ENCODE measurements around the gene SPANXD.

SPANXD gene

DNA sequence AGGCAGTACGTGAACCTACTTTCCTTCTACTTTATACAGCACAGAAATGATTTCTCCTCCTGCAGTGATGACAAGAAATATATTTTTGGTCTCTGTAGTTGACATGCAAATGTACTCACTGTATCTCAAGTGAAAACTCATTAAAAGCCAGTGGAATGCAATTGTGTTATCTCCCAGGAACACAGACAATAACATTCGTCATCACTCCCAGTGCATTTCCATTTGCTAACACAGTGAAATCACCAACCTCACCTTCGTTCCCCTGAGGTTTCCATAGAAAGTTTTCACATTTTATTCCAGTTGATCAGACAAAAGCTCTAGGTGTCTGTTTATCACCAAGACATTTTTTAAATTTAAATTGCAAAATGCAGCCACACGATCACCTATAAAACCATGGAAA is 2.5 kb upstream of the SPANXD start:
- DNase-seq (ENCODE audit: low read depth): peak; percentile 1
- no peak overlapping the region for H3K4me3 ChIP-seq (ENCODE audit: control insufficient read depth, low read depth, low read length)
- TF ChIP-seq, protein P1, sequence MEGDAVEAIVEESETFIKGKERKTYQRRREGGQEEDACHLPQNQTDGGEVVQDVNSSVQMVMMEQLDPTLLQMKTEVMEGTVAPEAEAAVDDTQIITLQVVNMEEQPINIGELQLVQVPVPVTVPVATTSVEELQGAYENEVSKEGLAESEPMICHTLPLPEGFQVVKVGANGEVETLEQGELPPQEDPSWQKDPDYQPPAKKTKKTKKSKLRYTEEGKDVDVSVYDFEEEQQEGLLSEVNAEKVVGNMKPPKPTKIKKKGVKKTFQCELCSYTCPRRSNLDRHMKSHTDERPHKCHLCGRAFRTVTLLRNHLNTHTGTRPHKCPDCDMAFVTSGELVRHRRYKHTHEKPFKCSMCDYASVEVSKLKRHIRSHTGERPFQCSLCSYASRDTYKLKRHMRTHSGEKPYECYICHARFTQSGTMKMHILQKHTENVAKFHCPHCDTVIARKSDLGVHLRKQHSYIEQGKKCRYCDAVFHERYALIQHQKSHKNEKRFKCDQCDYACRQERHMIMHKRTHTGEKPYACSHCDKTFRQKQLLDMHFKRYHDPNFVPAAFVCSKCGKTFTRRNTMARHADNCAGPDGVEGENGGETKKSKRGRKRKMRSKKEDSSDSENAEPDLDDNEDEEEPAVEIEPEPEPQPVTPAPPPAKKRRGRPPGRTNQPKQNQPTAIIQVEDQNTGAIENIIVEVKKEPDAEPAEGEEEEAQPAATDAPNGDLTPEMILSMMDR (IDR thresholded peaks at IDR 0.05; ENCODE audit: control insufficient read depth, insufficient read depth, low read depth, low read length, missing control alignments): no peak

DNA sequence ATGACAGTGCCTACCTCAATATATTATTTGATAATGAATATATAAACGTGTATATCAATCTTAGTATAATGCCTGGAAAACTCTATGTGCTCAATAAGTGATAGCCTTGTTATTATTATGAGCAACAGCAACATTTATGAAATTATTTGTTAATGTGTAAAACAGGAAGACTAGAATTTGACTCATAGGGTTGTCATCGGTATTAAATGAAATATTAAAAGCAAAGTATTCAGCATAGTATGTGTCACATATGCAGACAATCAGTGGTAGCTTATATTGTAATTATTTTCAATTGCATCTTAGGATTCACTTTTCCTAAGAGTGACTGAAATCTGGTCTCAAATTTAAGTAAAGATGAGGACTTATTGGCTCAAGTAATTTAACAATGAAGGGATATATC is 24.6 kb downstream of the SPANXD start:
- TF ChIP-seq, protein P1 (IDR thresholded peaks at IDR 0.05; ENCODE audit: control insufficient read depth, insufficient read depth, low read depth, low read length, missing control alignments): no peak
- no peak overlapping the region for H3K4me3 ChIP-seq (ENCODE audit: control insufficient read depth, low read depth, low read length)
- DNase-seq (ENCODE audit: low read depth): no peak

DNA sequence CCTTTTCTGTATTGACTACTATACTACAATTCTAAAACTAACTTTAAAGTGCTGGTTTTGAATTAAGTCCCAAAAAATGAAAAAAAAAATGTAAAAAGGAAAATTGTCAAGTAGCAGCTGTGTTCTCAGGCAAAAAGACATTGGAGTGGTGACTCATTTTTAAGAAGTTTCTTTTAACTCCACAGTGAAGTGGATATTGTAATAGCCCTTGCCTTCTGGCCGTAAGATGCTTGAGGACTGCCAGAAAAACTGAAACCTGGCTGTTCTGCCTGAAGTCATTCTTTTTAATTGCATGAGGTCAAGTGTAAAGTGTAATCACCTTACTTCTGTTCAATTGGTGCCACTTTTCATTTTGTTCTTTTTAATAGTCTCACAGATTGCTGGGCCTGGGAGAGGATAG is 28.9 kb downstream of the SPANXD start:
- TF ChIP-seq, protein P1 (IDR thresholded peaks at IDR 0.05; ENCODE audit: control insufficient read depth, insufficient read depth, low read depth, low read length, missing control alignments): no peak
- DNase-seq (ENCODE audit: low read depth): no peak
- no peak overlapping the region for H3K4me3 ChIP-seq (ENCODE audit: control insufficient read depth, low read depth, low read length)

DNA sequence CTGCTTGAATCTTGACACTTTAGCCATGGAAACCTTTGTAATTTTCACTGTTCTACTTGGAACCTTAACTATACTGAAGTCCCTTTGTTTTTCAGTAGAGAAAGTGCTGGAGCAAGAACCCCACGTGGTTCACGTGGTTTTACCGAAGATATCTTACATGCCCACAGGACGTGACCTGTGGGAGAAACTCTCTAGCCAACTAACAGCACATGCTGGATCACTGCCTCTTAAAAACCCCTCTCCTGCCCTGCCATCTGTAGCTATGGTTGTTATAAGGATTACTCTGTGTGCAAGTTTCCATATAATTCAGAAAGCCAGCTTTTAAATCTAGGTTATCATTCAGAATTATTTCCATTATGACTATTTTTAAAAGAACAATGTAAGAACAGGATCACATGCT is 30.2 kb downstream of the SPANXD start:
- no peak for DNase-seq (ENCODE audit: low read depth)
- no peak overlapping the region for H3K4me3 ChIP-seq (ENCODE audit: control insufficient read depth, low read depth, low read length)
- TF ChIP-seq, protein P1 (IDR thresholded peaks at IDR 0.05; ENCODE audit: control insufficient read depth, insufficient read depth, low read depth, low read length, missing control alignments): no peak

DNA sequence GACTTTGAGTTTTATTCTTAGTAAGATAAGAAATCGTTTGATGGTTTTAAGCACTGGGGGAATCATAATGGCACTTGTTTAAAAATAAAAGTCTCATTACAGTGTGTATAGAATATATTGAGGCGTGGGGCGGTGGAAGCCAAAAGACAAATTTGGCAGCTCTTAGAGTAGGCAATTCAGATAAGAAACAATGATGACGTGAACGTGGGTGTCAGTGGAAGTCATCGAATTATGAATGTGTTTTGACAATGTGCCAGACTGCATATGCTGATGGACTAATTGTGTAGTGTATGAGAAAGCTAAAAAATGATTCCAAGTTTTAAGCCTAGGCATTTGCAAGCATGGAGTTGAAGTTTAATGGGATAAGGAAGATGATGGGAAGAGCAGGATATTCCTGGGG is 35.8 kb downstream of the SPANXD start:
- H3K4me3 ChIP-seq (ENCODE audit: control insufficient read depth, low read depth, low read length): no peak overlapping the region
- DNase-seq (ENCODE audit: low read depth): no peak
- TF ChIP-seq, protein P1 (IDR thresholded peaks at IDR 0.05; ENCODE audit: control insufficient read depth, insufficient read depth, low read depth, low read length, missing control alignments): no peak

DNA sequence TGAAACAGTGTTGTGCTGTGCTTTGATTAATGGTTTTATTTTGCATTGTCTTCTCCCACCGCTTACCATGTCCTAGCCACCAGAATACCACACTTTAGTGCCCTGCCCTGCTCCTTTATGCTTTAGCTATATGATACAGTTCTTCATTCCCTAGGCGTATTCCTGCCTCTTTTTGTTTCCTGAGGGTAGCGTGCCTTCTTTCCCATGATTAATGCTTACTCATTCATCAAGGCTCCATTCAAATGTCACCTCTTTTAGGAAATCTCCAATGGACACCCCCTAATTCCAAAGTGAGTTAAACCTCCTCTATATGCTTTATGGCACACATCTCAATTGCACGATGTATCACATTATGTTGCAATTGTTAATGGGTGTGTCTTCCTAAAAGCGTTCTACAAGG is 46.3 kb downstream of the SPANXD start:
- TF ChIP-seq, protein P1 (IDR thresholded peaks at IDR 0.05; ENCODE audit: control insufficient read depth, insufficient read depth, low read depth, low read length, missing control alignments): no peak
- no peak overlapping the region for H3K4me3 ChIP-seq (ENCODE audit: control insufficient read depth, low read depth, low read length)
- DNase-seq (ENCODE audit: low read depth): no peak
